Measurements from ENCODE around the gene SEMA4D.

DNA sequence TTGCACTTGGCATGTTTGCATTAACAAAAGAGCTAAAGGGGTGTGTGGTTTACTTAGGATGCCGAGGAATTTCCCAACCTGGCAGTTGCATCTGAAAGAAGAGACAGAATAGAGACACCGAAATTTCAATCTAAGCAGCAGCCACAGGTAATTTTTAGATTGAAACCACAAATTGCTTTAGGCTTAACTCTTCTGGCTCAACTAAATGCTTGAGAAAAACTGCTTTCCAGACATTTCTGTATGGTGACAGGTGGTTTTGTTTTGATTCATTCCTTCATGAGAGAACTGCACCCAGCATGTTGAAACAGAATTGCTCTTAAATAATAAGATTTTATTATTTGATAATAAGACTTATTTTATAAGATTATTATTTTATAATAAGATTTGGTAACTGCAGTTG lies 158.1 kb downstream of the SEMA4D start:
- TF ChIP-seq, protein P1, sequence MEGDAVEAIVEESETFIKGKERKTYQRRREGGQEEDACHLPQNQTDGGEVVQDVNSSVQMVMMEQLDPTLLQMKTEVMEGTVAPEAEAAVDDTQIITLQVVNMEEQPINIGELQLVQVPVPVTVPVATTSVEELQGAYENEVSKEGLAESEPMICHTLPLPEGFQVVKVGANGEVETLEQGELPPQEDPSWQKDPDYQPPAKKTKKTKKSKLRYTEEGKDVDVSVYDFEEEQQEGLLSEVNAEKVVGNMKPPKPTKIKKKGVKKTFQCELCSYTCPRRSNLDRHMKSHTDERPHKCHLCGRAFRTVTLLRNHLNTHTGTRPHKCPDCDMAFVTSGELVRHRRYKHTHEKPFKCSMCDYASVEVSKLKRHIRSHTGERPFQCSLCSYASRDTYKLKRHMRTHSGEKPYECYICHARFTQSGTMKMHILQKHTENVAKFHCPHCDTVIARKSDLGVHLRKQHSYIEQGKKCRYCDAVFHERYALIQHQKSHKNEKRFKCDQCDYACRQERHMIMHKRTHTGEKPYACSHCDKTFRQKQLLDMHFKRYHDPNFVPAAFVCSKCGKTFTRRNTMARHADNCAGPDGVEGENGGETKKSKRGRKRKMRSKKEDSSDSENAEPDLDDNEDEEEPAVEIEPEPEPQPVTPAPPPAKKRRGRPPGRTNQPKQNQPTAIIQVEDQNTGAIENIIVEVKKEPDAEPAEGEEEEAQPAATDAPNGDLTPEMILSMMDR (IDR thresholded peaks at IDR 0.05; ENCODE audit: borderline replicate concordance, extremely low read depth, low read length, poor library complexity, severe bottlenecking): no peak
- no peak for TF ChIP-seq EZH2 (IDR thresholded peaks at IDR 0.05; ENCODE audit: borderline replicate concordance, low read depth, low read length, severe bottlenecking)
